ENCODE data around the gene TMEM214.

Gene TMEM214

GRCh38 chr2:27085062-27085672 lies 52.4 kb downstream of the TMEM214 start:
- H3K4me3 ChIP-seq (ENCODE audit: low read depth, low read length), result peak overlapping the region; percentile 44
- DNase-seq (ENCODE audit: low read depth), result no peak
- no peak for TF ChIP-seq CTCF (IDR thresholded peaks at IDR 0.05; ENCODE audit: low read depth, low read length, missing control alignments)
- in situ Hi-C loops (cut with HindIII; ENCODE audit: low sequenced_read_pairs), result no loop called here

- TF ChIP-seq CTCF (IDR thresholded peaks at IDR 0.05; ENCODE audit: low read depth, low read length, missing control alignments), result peak; percentile 46
- DNase-seq (ENCODE audit: low read depth), result no peak
- in situ Hi-C loops (cut with HindIII; ENCODE audit: low sequenced_read_pairs), result no loop called here
- H3K4me3 ChIP-seq (ENCODE audit: low read depth, low read length), result peak overlapping the region; percentile 44
Observed at GRCh38 chr2:27085673-27086089, 52.9 kb downstream of the TMEM214 start.

GRCh38 chr2:27086090-27086723 lies 53.4 kb downstream of the TMEM214 start:
- TF ChIP-seq CTCF (IDR thresholded peaks at IDR 0.05; ENCODE audit: low read depth, low read length, missing control alignments), result peak; percentile 65
- in situ Hi-C loops (cut with HindIII; ENCODE audit: low sequenced_read_pairs), result no loop called here
- peak; percentile 78 for DNase-seq (ENCODE audit: low read depth)
- peak overlapping the region; percentile 44 for H3K4me3 ChIP-seq (ENCODE audit: low read depth, low read length)

GRCh38 chr2:27086724-27087593 lies 54.2 kb downstream of the TMEM214 start, which contains the start of gene KHK:
KHK (plus strand) TSS chr2:27086772; CDS start chr2:27087260, 488 bp downstream.
- in situ Hi-C loops (cut with HindIII; ENCODE audit: low sequenced_read_pairs), result no loop called here
- H3K4me3 ChIP-seq (ENCODE audit: low read depth, low read length), result peak within 1 kb of the TSS; percentile 44
- no peak for DNase-seq (ENCODE audit: low read depth)
- TF ChIP-seq CTCF (IDR thresholded peaks at IDR 0.05; ENCODE audit: low read depth, low read length, missing control alignments), result no peak

GRCh38 chr2:27087823-27088410 lies 55.2 kb downstream of the TMEM214 start:
- H3K4me3 ChIP-seq (ENCODE audit: low read depth, low read length), result no peak overlapping the region
- no peak for TF ChIP-seq CTCF (IDR thresholded peaks at IDR 0.05; ENCODE audit: low read depth, low read length, missing control alignments)
- in situ Hi-C loops (cut with HindIII; ENCODE audit: low sequenced_read_pairs), result no loop called here
- no peak for DNase-seq (ENCODE audit: low read depth)

- no peak overlapping the region for H3K4me3 ChIP-seq (ENCODE audit: low read depth, low read length)
- no peak for TF ChIP-seq CTCF (IDR thresholded peaks at IDR 0.05; ENCODE audit: low read depth, low read length, missing control alignments)
- in situ Hi-C loops (cut with HindIII; ENCODE audit: low sequenced_read_pairs), result no loop called here
- DNase-seq (ENCODE audit: low read depth), result no peak
Observed at GRCh38 chr2:27088634-27089033, 55.9 kb downstream of the TMEM214 start.

Measured in astrocyte of the cerebellum (primary cell).